Right lobe of liver (tissue), 6 donors: ENCODE data around the gene CDK14. TPM values are rescaled to one million over a fixed set of nuclear protein-coding genes. Genes with fewer than 3 reads are reported as not detected.
"Not testable (repeated sequence)": the region's sequence is repeated elsewhere in the genome, so short reads cannot be mapped to it uniquely, and the experiment has no call there.

Experiments used
- ATAC-seq, 4 donors: fragments of 200-7000 bp; cut with Tn5 transposase; one replicate each; pipeline ENCODE4 v1.9.1; 2020; ENCODE audit warnings: mild to moderate bottlenecking in 4 of 4, moderate library complexity in 4 of 4
- DNase-seq, 3 donors: peaks; one replicate each; pipeline ENCODE4 v3.0.0-alpha.2; 2020
- H3K27ac ChIP-seq, 3 donors: fragments of 200-600 bp; one replicate each; pipeline ENCODE4 v1.8.0; 2022
- H3K27me3 ChIP-seq, 2 donors: fragments of 200-600 bp; one replicate each; pipeline ENCODE4 v1.8.0; 2022
- H3K36me3 ChIP-seq, 4 donors: fragments of 200-600 bp; sonication (generic) in 1 of 4; one replicate each; pipeline versions ENCODE4 v1.5.1 to v1.8.0; 2017 to 2022; ENCODE audit warnings: control low read depth in 1 of 4
- H3K4me1 ChIP-seq, 4 donors: fragments of 200-600 bp; sonication (generic) in 1 of 4; one replicate each; pipeline versions ENCODE4 v1.5.1 to v1.8.0; 2017 to 2022; ENCODE audit warnings: control low read depth in 1 of 4
- H3K4me3 ChIP-seq, 3 donors: fragments of 200-600 bp; one replicate each; pipeline ENCODE4 v1.8.0; 2022
- H3K9me3 ChIP-seq, 4 donors: fragments of 200-600 bp; sonication (generic) in 1 of 4; one replicate each; pipeline versions ENCODE4 v1.5.1 to v1.8.0; 2017 to 2022; ENCODE audit warnings: control low read depth in 1 of 4
- POLR2A ChIP-seq: fragments of 450-650 bp; IDR thresholded peaks from one replicate; pipeline ENCODE4 v1.6.1; 2017; ENCODE audit warnings: antibody characterized with exemption, mild to moderate bottlenecking
- WGBS: methylation state at CpG from one replicate; pipeline ENCODE4 v1.1.6; 2018; ENCODE audit warnings: low coverage, low lambda C conversion rate; ENCODE audit not compliant: insufficient coverage; ENCODE audit errors: missing lambda C conversion rate; 5-methylcytosine and 5-hydroxymethylcytosine counted together
- intact Hi-C, 2 donors: fragments of 100-400 bp; cut with DNase I; formaldehyde crosslinking; loops; one replicate each; pipeline versions ENCODE4 v1.11.2 to v1.14.1; 2022
- total RNA-seq, 6 experiments: library from RNA; depleted of rRNA in 2 of 6; stranded (reverse); fragments of >200 nt in 2 of 6; fragmentation: NEBNext Ultra II Directional in 3 of 6; extraction: Animal tissue kit (Norgen Biotek cat#: 25700) in 3 of 6; gene quantifications; one replicate each; pipeline versions ENCODE4 v1.1.0 to v1.2.4, GENCODE V29; 2016 to 2023
- TF ChIP-seq, protein P1 (sequence below), 4 donors: fragments of 200-600 bp in 3 of 4; fragments of 450-650 bp in 1 of 4; IDR thresholded peaks; one replicate each; pipeline versions ENCODE4 v1.5.1 to v1.8.0; 2016 to 2022; ENCODE audit warnings: antibody characterized with exemption in 4 of 4, mild to moderate bottlenecking in 2 of 4
- donor health status: DM: no; HTN: yes; CAD: no.
- donor health status: DM: no; HTN: no; CAD: no.
- donor health status: DM: no; HTN: no; CAD: no.
- donor health status: DM: no; HTN: yes; CAD: no.
- donor health status: DM: no; HTN: yes; CAD: no.

Gene CDK14
- total RNA-seq, 6 experiments from 2014 or later, result 12.6 to 28.7 (median 17.9) TPM

DNA sequence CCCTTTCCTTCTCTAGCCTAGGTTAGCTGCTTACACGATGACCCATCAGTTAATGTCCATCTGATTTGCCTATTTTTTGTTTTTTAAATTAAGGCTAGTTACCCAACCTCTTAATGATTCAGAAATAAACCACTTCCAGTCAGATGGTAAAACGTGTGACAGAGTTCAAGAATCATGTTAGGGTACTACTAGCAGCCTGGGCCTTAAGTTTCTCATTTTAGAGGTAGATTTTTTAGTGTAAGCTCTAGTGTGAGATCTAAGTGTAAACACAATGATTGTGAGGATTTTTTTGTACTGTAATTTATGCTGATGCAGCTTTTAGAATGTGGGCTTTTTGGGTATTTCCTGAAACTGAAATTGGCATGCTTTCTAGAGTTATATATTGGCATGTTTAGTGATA lies 130.0 kb downstream of the CDK14 start:
- intact Hi-C loops, result no loop called here
- H3K4me1 ChIP-seq, result peaks cover 0 to 50% (median 16%) of the 10 kb centered on the region in 4 donors
- peak overlapping the region in 2 of 3 donors; percentile 59 to 61 for H3K27ac ChIP-seq

DNA sequence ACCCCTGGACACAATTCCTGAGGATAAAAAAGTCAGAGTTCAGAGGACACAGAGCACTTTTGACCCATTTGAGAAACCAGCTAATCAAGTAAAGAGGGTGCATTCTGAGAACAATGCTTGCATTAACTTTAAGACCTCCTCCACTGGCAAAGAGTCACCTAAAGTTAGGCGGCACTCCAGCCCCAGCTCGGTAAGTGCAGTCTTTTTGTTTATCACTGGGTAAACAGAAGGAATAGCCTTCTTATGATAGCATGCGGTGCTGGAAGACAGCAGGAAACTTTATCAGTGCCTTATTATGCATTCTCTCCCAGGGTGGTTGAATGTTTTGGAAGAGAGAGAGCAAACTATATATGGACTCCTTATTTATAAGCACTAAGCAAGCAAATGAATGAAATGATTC lies 130.5 kb downstream of the CDK14 start:
- ATAC-seq, result peak; percentile 72 to 79 (median 76)
- peak in 1 of 3 donors; percentile 61 for DNase-seq
- TF ChIP-seq, protein P1, sequence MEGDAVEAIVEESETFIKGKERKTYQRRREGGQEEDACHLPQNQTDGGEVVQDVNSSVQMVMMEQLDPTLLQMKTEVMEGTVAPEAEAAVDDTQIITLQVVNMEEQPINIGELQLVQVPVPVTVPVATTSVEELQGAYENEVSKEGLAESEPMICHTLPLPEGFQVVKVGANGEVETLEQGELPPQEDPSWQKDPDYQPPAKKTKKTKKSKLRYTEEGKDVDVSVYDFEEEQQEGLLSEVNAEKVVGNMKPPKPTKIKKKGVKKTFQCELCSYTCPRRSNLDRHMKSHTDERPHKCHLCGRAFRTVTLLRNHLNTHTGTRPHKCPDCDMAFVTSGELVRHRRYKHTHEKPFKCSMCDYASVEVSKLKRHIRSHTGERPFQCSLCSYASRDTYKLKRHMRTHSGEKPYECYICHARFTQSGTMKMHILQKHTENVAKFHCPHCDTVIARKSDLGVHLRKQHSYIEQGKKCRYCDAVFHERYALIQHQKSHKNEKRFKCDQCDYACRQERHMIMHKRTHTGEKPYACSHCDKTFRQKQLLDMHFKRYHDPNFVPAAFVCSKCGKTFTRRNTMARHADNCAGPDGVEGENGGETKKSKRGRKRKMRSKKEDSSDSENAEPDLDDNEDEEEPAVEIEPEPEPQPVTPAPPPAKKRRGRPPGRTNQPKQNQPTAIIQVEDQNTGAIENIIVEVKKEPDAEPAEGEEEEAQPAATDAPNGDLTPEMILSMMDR (IDR thresholded peaks at IDR 0.05), result no peak
- intact Hi-C loops, result no loop called here
- no peaks in the 10 kb centered on the region for H3K36me3 ChIP-seq
- H3K27ac ChIP-seq, result peak overlapping the region in 2 of 3 donors; percentile 59 to 61
- WGBS, result 29% methylated on average over 3 of the region's 3 CpGs
- H3K27me3 ChIP-seq, result no peaks in the 10 kb centered on the region
- H3K4me1 ChIP-seq, result peaks cover 0 to 48% (median 14%) of the 10 kb centered on the region in 4 donors
- H3K9me3 ChIP-seq, result no peaks in the 10 kb centered on the region
- H3K4me3 ChIP-seq, result peak overlapping the region in 1 of 3 donors; percentile 1

More for the DNA sequence above, 130.0 kb downstream of the CDK14 start:
- DNase-seq (no peak), ATAC-seq (peak in 2 of 4 donors; percentile 5 to 10)
- TF ChIP-seq POLR2A, result no peak
- TF ChIP-seq, protein P1 (IDR thresholded peaks at IDR 0.05), result no peak
- Histone ChIP-seq H3K4me3 (no peak overlapping the region), H3K9me3 (no peaks in the 10 kb centered on the region), H3K27me3 (no peaks in the 10 kb centered on the region), H3K36me3 (no peaks in the 10 kb centered on the region)
- WGBS, result 43% methylated on average over 2 of the region's 2 CpGs

DNA sequence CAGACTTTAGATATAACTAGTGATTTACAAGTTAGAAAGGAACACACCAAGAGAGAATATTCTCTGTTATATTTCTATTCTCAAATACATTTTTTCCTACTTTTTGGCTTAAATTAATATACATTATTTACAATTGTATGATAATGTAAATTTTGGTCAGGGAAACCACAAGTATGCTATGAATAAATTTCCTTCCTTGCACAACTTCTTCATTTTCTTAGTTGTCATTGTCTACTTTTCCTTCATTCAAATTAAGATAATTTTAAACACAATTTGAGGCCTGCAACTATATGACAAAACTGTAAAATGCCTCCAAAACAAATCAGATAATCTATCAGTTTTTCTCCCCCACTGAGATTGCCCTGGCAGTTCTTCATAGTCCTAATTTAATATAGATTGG lies 131.3 kb downstream of the CDK14 start:
- Histone ChIP-seq H3K4me3 (no peak overlapping the region), H3K27me3 (no peaks in the 10 kb centered on the region), H3K36me3 (no peaks in the 10 kb centered on the region), H3K27ac (peak overlapping the region in 1 of 3 donors; percentile 61), H3K9me3 (no peaks in the 10 kb centered on the region), H3K4me1 (peaks cover 0 to 44% (median 12%) of the 10 kb centered on the region in 4 donors)
- intact Hi-C loops, result no loop called here
- DNase-seq, result no peak
- no peak for ATAC-seq
- TF ChIP-seq, protein P1 (IDR thresholded peaks at IDR 0.05), result no peak
- no peak for TF ChIP-seq POLR2A

DNA sequence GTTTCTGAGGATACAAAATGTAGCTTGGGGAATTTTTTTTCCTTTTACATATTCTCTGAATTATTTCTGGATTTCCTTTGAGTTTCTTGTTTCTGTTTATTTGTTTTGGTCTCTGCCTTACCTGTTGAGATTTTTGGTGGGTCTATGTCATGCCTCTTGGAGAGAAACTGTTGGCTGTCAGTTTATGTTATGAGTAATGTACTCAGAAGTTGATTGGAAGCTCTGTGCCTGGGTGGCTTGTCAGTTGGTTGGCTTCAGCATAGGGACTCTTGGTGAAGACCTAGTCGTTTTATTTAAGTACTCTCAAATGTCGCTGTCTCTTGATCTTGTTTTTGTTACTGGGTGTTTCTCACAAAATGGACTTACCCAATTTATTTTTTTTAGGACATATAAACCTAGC lies 132.4 kb downstream of the CDK14 start:
- H3K9me3 ChIP-seq, result no peaks in the 10 kb centered on the region
- intact Hi-C loops, result no loop called here
- TF ChIP-seq POLR2A, result no peak
- TF ChIP-seq, protein P1 (IDR thresholded peaks at IDR 0.05), result no peak
- peaks cover 0 to 42% (median 12%) of the 10 kb centered on the region in 4 donors for H3K4me1 ChIP-seq
- no peak overlapping the region for H3K27ac ChIP-seq
- no peak overlapping the region for H3K4me3 ChIP-seq
- H3K36me3 ChIP-seq, result no peaks in the 10 kb centered on the region
- WGBS, result 90% methylated on average over 2 of the region's 2 CpGs
- DNase-seq, result no peak
- no peak for ATAC-seq
- no peaks in the 10 kb centered on the region for H3K27me3 ChIP-seq

DNA sequence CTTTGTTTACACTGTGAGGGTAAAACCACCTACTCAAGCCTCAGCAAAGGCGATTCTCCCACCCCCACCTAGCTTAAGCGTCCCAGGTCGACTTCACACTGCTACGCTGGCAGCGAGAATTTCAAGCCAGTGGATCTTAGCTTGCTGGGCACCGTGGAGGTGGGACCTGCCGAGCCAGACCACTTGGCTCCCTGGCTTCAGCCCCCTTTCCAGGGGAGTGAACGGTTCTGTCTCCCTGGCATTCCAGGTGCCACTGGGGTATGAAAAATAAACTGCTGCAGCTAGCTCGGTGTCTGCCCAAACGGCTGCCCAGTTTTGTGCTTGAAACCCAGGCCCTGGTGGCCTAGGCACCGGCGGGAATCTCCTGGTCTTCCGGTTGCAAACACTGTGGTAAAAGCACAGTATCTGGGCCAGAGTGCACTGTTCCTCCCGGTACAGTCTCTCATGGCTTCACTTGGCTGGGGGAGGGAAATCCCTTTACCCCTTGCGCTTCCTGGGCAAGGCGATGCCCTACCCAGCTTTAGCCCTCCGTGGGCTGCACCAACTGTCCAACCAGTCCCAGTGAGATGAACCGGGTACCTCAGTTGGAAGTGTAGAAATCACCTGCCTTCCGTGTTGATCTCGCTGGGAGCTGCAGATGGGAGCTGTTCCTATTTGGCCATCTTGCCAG lies 139.6 kb downstream of the CDK14 start:
- ATAC-seq, H3K36me3 ChIP-seq, DNase-seq, intact Hi-C loops, H3K27ac ChIP-seq, H3K4me3 ChIP-seq, H3K9me3 ChIP-seq, H3K27me3 ChIP-seq, H3K4me1 ChIP-seq: not testable (repeated sequence)
- WGBS, result 90% methylated on average over 8 of the region's 20 CpGs
